GM18868 (cell line): Measurements from ENCODE around the gene NCBP1.

Experiments
- ATAC-seq: cut with Tn5 transposase; IDR thresholded peaks from one replicate; pipeline ENCODE4 v1.9.1; 2021; ENCODE audit warnings: mild to moderate bottlenecking, moderate library complexity; ENCODE audit not compliant: unreplicated experiment

Gene NCBP1

DNA sequence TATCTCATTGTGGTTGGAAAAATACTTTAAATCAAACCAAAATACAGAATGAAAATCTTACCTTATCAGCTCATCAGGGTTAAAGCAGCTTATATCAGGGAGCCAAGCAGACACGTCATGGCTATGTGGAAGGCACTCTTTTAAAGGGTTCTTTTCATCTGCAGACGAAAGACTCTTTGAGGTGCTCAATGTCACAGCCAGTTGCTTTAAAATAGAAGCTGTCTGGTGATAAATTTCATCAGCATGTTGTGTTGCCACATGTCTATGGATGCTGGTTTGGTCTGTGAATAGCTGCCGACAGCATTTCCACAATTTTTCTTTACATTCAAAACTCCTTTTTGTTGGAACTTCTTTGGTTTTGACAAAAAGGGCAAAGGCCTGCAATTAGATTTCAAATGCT is 8.0 kb upstream of the NCBP1 start:
- no peak for ATAC-seq

DNA sequence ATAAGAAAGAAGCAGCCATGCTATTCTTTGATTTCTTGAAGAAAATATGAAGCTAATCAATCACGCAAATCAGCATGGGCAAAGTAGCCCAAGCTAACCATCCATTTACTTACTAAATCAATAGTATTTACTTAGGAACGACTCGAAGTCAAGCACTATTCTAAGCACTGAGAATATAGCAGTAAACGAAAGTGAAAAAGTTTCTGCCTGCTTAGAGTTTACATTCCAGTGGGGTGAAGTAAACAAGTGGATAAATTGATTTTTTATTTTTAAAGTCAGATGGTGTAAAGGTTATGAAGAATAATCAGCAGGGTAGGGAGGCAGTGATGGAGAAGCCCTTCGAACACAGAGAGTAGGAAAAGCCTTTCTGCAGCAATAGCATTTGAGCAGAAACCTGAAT is 6.0 kb upstream of the NCBP1 start:
- no peak for ATAC-seq

DNA sequence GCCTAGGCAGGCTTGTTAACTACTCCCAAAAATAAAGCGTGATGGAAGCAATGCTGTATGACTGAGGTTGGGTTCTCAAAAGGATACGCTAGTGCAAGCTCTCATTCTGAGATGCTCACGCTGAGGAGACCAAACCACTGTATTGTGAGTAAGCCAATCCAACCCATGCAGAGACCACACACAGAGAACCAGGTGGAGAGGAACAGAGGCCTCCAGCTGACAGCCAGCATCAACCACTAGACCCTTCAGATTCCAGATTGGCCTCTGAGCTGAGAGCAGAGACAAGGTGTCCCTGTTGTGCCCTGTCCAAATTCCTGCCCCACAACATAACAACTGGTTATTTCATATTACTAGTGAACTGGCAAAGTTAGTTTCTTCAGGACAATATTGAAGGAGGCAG is 5.0 kb upstream of the NCBP1 start:
- ATAC-seq = no peak

DNA sequence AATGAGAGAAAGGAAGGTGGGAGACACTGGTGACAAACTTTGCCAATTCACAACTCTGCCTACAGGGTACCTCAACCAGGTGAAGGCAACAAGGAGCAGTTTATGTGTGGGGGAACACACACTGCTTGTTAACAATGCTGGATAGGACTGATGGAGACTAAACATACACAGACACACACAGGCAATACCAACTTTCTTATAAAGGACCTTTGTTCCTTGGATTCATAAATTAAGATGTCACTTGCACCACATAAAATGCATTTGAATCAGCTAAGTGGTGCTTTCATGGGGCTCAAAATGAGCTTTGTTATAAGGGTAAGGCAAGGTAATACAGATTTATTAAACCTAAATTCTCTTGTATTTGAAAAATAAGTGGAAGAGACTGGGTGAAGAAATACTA is 4.5 kb upstream of the NCBP1 start:
- ATAC-seq = no peak

DNA sequence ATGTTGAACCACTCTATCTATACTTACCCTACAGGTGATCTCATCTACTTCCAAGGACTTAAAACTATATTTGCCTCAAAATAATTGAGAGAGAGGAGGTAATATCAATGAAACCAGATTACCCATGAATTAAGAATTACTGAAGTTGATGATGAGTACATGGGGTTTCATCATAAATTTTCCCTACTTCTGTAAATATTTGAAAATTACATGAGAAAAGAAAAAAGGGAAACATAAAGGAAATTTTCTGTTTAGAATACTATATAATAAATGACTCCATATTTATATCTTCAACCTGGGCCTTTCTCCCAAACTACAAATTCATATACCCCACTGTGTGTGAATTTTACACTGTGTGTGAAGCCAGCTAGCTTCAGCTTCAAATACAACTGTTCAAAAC is 3.0 kb upstream of the NCBP1 start:
- no peak for ATAC-seq

DNA sequence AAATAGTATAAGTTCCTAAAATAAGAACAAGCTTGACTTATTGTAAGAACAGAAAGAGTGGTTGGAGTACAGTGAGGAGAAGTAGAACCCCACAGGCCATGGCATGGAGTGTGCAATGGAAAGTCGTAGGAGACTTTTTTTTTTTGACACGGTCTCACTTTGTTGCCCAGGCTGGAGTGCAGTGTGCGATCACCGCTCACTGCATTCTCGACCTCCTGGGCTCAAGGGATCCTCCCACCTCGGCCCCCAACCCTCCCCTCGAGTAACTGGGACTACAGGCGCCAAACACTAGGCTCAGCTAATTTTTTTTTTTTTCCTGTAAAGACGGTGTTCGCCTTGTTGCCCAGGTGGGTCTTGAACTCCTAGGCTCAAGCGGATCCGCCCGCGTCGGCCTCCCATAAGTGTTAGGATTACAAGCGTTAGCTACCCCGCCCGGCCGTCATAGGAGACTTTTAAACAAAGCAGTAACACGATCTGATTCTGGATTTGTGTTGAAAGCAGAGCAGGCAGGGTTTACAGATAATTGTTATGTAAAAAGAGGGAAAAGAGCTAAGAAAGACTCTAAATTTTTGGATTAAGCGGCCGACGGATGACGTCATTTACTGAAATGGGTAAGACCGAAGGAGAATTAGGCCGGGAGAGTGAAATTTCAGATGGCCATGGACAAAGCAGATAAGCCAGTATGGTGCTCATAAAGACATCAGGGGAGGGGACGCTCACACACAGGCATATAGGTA is 1.2 kb upstream of the NCBP1 start:
- ATAC-seq = peak; percentile 1

DNA sequence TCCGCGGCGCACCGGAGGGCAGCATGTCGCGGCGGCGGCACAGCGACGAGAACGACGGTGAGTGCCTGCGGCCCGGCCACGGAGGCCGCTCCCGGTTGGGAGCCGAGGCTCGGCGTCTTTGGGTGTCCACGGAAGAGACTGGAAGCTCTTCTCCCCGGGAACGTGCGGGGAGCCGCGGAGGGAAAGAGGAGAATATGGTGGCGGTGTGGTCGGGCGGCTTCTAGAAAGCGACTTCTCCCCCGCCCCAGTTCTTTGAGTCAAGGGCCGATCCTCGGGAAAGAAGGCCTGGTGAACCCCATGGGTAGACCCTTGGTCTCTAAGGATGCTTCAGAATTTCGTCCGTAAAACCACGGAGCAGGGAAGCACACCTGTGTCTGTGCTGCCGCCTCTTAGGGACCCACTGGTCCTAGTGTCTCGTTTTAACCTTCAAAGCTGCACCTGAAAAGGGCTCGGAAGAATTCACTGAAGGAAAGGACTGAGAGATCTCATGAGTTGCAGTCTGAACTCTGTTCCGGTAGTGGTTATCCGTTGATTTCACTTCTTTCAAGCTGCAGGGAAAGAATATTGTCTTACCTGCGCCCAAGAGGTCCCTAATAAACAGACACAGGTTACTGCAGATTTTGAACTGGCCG is 354 bp downstream of the NCBP1 start:
- ATAC-seq = no peak

DNA sequence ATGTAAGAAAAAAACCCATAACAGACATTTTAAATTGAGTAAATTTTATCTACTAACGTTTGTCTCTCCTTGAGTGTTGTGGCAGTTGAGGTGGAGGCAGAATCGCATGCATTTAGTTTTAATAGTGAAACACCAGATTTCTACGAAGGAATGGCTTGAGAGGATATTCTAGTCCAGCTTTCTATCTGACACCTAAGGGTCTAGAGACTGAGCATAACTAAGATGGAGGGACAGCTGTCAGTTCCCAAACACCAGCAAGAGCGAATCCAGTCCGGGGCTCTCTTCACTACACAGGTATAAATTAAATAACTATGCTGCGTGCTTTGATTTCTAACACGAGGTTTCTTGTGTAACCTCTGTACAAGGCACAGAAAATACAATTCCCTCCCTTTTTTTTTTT is 1.4 kb downstream of the NCBP1 start:
- ATAC-seq = no peak

DNA sequence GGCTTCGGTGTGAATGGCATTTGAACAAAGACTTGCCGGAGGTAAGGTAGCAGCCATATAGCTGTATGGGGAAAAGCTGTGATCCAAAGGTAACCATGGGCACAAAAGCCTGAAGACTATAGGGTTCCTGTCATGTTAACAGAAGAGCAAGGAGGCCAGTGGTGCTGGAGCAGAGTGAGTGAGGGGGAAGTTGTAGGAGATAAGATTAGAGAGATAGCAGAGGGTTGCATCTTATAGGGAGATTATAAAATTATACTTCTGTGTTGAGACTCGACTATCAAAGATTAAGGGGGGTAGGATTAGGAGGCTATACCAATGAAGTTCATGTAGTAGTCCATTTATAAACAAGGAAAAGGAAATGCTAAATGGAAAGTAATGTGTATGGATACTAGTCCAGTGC is 3.3 kb downstream of the NCBP1 start:
- no peak for ATAC-seq

DNA sequence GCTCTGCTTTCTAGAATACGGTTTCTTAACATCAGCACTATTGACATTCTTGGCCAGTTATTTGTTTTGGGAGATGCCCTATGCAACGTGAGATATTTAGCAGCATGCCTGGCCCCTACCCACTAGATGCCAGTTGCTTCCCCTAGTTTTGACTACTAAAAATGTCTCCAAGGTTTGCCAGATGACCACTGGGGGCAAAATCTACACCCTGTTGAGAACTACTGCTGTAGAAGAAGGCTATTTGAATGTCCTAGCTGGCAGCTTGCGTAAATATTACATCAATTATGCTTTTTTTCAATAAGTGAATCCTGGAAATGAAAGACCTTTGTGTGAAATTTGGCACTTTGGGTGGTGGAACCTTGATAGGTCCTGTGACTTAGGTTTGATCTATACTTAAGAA is 5.0 kb downstream of the NCBP1 start:
- ATAC-seq = no peak

DNA sequence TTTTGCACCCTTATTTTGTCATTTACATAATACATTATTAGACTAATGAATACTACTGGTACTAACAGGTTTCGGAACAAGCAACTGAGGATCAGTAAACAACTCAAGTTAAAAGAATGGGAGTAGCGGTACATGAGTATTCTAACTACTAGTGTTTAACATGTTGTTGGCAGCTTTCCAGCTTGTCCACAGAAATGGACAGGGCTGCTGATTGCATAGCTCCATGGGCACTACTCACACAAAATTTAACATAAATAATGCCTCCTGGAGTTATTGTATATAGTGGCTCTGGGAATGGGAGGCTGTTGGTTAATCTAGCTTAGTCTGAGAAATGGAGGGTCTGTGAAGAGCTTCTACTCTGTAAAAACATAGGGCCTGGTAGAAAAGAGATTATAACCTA is 6.7 kb downstream of the NCBP1 start:
- no peak for ATAC-seq

DNA sequence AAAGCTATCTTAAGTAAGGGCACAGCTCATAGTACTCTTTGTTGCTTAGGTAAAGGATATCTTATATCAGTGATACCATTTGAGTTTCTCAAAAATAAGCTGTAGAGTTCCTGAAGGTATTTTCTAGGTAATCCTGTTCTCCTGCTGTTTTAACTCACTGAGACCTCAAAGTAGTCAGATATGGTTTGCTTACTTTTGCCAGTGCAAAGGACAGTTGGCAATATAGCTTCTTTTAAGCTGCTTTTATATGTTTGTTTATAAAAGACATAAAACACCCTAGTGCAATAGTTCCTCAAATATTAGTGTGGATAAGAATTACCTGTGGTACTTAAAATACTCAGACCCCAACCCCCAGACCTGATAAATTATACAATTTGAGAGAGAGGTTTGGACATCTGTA is 12.1 kb downstream of the NCBP1 start:
- no peak for ATAC-seq

DNA sequence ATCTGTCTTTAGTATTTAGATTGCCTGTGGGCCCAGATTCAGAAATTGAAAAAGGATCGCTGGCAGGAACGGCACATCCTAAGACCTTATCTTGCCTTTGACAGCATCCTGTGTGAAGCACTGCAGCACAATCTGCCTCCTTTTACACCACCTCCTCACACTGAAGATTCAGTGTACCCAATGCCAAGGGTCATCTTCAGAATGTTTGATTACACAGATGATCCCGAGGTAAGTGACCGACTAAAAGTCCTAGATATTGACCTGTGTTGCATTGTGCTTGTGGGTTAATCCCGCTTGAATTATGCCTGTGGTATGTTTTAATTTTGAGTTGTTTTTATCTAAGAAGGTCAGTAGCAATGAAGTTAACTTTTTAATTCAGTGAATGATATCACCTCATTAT is 14.4 kb downstream of the NCBP1 start:
- ATAC-seq = no peak

DNA sequence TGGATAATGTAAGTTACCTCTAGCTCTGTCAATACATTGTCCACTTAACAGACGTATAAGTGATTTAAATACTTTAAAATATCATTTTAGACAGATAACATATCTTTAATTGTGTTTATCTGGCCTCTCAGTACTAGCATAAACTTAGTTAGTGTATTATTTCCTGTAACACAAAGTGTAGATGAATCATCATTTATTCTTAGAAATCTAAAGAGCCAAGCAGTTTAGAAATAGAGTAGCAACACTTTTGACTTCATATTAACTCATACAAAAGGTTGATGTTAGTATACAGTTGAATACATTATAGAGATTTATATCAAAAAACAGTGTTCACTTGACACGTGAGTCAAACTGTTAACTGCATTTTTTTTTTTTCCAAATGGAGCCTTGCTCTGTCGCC is 18.0 kb downstream of the NCBP1 start:
- no peak for ATAC-seq

DNA sequence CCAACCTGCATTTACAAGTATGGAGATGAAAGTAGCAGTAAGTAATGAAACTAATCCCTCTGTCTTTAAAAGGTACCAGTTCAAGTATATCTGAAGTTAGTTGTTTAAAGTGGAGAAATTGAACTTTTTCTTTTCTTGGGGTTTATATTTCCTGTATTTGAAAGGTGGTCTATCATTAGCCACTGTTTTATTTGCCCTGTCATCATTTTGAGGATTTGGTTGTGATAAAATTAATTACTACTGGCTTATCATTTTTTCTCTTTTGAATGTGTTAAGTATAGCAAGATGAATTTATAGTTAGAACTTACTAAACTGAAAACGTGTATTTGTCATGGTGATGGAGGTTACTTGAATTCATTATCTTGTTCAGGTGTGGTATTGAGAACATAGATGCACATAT is 25.1 kb downstream of the NCBP1 start:
- ATAC-seq = no peak

DNA sequence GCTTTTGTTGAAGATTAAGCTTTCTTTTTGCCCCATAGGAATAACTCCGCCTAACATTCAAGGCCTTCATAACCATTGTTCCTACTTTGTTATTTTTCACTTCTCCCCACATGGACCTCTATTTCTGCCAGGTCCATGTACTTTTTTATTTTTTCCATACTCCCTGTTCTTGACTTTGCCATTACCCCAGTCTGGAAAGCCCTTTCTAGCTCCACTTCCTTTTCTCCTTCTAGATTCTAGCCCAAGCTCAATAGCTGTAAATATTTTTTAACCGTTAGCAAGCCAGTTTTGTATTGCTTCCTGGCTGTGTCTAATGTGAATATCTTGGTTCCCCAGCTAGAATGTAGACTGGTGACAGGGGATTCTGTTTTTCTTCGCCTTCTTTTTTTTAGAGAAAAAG is 26.1 kb downstream of the NCBP1 start:
- no peak for ATAC-seq

DNA sequence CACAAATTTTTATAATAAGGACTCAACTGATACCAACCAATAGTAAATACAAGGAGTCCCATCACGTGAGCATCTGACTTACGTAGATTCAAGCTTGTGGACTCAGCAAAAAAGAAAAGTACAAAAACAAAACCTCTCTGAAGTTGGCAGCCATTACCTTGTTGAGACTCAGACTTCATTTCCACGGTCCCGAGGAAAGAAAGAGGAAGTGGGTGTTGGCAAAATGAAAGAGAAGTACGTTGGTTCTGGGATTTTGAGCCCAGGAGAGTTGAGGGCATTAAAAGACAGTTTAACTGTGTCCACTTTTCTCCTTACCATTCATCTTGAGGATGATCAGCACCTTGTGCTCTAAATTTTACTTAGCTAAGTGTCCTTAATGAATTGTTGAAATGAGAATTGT is 26.7 kb downstream of the NCBP1 start:
- no peak for ATAC-seq

DNA sequence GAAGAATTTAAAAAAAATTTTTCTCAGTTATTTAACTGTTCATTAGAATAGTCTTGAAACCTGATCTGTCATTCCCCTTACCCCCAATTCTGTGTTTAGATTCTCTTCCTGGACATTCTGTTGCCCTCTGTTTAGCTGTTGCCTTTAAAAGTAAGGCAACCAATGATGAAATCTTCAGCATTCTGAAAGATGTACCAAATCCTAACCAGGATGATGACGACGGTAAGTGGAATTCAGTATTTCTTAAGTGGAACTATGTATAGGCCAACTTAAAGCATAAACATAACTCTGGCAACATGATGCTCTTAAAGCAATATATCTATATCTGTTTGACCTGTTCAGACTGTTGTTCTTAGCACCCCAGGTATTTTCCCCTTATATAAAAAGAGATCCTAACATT is 27.2 kb downstream of the NCBP1 start:
- no peak for ATAC-seq

DNA sequence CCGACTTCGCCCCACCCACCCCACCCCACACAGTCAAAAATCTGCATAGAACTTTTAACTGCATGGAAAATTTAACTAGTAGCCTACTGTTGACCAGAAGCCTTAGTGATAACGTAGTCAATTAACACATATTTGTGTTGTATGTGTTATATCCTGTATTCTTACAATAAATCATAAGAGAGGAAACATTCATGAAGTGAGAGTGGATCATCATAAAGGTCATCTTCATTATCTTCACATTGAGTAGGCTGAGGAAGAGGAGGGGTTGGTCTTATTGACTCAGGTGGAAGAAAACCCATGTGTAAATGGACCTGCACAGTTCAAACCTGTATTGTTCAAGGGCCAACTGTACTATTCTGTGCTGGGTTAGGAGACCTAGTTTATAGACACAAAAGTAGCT is 32.1 kb downstream of the NCBP1 start:
- no peak for ATAC-seq

DNA sequence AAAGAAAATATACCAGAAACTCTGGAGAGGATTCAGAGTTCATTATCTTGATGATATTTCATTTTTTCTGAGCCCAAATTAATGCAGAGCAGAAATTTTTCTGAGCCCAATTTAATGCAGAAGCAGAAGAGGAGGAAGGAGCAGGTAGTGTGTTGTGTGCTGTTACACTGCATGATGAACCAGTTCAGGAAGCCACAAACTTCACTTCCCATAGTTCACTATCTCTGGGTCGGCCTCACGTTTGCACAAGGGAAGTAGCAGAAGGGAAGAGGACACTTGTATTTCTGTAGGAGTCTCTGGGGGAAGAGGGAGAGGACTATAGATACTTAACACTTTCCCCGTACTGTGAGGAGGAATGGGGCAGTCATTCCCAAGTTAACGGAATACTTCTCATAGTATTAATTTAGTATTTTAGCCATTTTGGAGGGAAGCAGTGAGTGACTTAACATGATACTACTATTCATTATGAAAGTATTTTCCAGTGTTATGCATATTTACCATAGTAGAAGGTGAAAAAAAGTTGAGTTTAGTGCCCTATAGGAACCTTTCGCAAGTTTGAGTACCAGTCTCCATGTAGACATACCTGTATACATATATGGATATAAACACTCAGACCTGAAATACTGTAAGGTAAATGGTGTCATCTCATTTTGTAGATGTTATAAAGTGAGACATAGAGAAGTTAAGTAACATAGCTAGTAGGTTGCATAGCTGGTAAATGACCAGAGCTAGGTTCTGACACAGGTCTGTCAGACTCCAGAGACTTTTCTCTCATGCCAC is 33.5 kb downstream of the NCBP1 start:
- ATAC-seq = no peak

DNA sequence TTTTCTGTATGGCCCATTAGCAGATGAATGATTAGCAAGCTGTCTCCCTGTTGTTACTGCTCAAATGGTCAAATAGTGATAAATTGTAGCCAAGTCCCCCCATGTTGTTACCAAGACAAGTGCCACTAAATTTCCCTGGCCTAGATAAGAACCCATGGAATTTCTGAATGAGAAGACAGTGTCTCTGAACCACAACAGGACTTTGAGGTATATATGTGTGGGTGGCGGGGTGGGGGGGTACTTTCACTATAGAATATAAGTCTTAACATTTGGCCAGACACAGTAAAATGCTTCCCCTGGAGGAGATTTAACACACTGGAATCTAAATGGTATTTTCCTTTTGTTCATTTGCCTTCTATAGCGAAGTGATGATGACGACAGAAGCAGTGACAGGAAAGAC is 34.9 kb downstream of the NCBP1 start:
- no peak for ATAC-seq

DNA sequence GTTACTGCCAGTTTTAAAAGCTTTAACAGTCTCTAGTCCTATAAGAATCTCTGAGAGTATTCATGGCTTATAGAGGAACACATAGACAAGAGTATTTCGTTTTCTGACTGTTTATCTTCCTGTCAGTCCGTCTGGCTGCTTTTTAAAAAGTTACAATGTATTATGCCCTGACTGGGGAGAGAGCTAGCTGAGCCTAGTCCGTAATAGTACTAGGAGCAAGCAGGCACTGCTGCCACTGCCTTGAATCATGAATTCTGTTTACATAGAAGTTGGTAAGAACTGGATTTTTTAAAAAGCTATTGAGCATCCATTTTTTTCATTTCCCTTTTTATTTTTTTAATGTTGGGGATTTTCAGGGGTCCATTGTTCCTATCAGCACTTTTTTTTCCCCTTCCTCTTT is 37.0 kb downstream of the NCBP1 start:
- ATAC-seq = no peak
